DOHH2 (cell line): Measurements from ENCODE around the gene COX7A2L.

Experiments
- EZH2phosphoT487 ChIP-seq: fragments of 200-600 bp; sonication (generic); IDR thresholded peaks from 2 replicates; pipeline ENCODE4 v1.6.1; 2017; ENCODE audit warnings: borderline replicate concordance, mild to moderate bottlenecking, antibody characterized with exemption, low read length, moderate library complexity, mixed read lengths
- TF ChIP-seq, protein P1 (sequence below): fragments of 200-600 bp; sonication (generic); IDR thresholded peaks from one replicate; pipeline ENCODE4 v1.5.1; 2014; ENCODE audit warnings: antibody characterized with exemption, mild to moderate bottlenecking, low read depth, low read length; ENCODE audit not compliant: poor library complexity, severe bottlenecking

DNA sequence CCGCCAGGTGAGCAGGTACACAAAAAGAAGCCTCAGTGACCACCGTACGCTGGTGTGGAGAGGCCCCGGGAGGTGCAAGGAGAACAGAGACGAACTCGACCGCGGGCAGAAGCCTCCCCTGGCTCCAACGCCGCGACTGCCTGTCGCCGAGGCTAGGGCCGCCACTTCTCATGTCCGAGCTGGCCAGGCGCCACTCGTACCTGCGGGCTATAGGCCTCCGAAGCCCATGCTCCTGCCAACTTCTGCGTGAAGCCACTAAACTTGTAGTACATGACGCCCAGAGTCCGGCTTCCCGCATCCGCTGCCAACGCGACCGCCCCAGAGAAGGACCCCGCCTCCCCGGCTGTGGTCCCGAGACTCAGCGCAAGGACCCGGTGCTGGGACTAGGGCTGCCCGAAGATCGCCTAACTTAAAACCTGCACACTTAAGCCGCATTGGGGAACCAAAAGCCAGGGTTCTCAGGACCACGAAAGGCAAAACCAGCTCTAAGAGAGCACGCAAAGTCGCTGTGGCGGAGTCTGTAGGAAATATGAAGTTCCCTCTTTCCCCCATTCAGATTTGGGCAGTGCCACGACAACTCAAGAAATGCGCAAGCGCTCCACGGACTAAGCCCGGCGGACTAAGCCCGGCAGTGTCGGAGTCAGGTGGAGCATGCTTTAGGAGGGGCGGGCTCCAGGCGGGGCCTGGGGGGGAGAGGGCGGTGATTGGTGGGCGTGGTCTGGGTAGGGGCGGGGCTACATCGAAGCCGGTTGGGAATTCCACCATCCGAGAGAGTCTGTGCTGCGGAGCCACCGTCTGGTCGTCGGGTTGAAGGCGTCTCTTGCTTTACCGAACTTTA is at the start of gene COX7A2L:
- TF ChIP-seq EZH2phosphoT487, result no peak
- TF ChIP-seq, protein P1, sequence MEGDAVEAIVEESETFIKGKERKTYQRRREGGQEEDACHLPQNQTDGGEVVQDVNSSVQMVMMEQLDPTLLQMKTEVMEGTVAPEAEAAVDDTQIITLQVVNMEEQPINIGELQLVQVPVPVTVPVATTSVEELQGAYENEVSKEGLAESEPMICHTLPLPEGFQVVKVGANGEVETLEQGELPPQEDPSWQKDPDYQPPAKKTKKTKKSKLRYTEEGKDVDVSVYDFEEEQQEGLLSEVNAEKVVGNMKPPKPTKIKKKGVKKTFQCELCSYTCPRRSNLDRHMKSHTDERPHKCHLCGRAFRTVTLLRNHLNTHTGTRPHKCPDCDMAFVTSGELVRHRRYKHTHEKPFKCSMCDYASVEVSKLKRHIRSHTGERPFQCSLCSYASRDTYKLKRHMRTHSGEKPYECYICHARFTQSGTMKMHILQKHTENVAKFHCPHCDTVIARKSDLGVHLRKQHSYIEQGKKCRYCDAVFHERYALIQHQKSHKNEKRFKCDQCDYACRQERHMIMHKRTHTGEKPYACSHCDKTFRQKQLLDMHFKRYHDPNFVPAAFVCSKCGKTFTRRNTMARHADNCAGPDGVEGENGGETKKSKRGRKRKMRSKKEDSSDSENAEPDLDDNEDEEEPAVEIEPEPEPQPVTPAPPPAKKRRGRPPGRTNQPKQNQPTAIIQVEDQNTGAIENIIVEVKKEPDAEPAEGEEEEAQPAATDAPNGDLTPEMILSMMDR, result no peak
